GM23338 (cell line): ENCODE results near the gene NGDN.

ENCODE experiments used
- CREB1 ChIP-seq: fragments of 250-450 bp; sonication (Bioruptor Pico); IDR thresholded peaks from 2 replicates; pipeline ENCODE4 v1.5.0; 2020; ENCODE audit warnings: low read depth, mild to moderate bottlenecking, moderate library complexity
- CTCF ChIP-seq, 2 experiments: fragments of 200-600 bp in 1 of 2; sonication (generic) in 1 of 2; conservative IDR thresholded peaks; 2 replicates each; pipeline versions ENCODE4 v1.5.1 to v1.6.1; 2016 to 2017; ENCODE audit warnings: antibody characterized with exemption in 2 of 2, low read depth in 2 of 2, mild to moderate bottlenecking in 2 of 2, moderate library complexity in 1 of 2
- ETS1 ChIP-seq: IDR thresholded peaks from 2 replicates; pipeline ENCODE4 v1.6.1; 2016; ENCODE audit warnings: antibody characterized with exemption
- EZH2 ChIP-seq: fragments of 200-600 bp; sonication (generic); IDR thresholded peaks from one replicate; pipeline ENCODE4 v1.8.0; 2017; ENCODE audit warnings: antibody characterized with exemption, mild to moderate bottlenecking, low read depth; ENCODE audit not compliant: unreplicated experiment
- EZH2phosphoT487 ChIP-seq: fragments of 200-600 bp; sonication (generic); IDR thresholded peaks from one replicate; pipeline ENCODE4 v1.8.1; 2018; ENCODE audit warnings: antibody characterized with exemption; ENCODE audit not compliant: unreplicated experiment
- JUNB ChIP-seq: IDR thresholded peaks from one replicate; pipeline ENCODE4 v1.6.1; 2016; ENCODE audit warnings: antibody characterized with exemption; ENCODE audit not compliant: unreplicated experiment
- POLR2AphosphoS5 ChIP-seq: IDR thresholded peaks from 2 replicates; pipeline ENCODE4 v1.6.1; 2016; ENCODE audit warnings: antibody characterized with exemption, low read depth
- REST ChIP-seq: IDR thresholded peaks from one replicate; pipeline ENCODE4 v1.6.1; 2018; ENCODE audit warnings: antibody characterized with exemption; ENCODE audit not compliant: unreplicated experiment
- STAT1 ChIP-seq: IDR thresholded peaks from one replicate; pipeline ENCODE4 v1.6.1; 2016; ENCODE audit warnings: antibody characterized with exemption; ENCODE audit not compliant: unreplicated experiment
- ZNF114 ChIP-seq: fragments of 250-450 bp; sonication (Bioruptor Pico); IDR thresholded peaks from 2 replicates; pipeline ENCODE4 v1.5.0; 2020; ENCODE audit warnings: mild to moderate bottlenecking, moderate library complexity
- ZNF331 ChIP-seq: fragments of 250-450 bp; sonication (Bioruptor Pico); IDR thresholded peaks from 2 replicates; pipeline ENCODE4 v1.5.0; 2020; ENCODE audit warnings: low read depth, mild to moderate bottlenecking, moderate library complexity
- ZNF462 ChIP-seq: fragments of 250-450 bp; sonication (Bioruptor Pico); IDR thresholded peaks from 2 replicates; pipeline ENCODE4 v1.5.0; 2020; ENCODE audit warnings: mild to moderate bottlenecking, moderate library complexity

- TF ChIP-seq CTCF (conservative IDR thresholded peaks at IDR 0.05; ENCODE audit: low read depth in 2 of 2) (no peak), EZH2 (no peak), ZNF114 (CRISPR knock-in tag) (no peak), POLR2AphosphoS5 (no peak), REST (no peak), EZH2phosphoT487 (no peak), ZNF462 (no peak), STAT1 (no peak), CREB1 (CRISPR knock-in tag) (no peak), ETS1 (no peak), ZNF331 (no peak), JUNB (no peak)
Measured at GRCh38 chr14:23432102-23432925, 37.2 kb upstream of the NGDN start.
